SK-N-MC (cell line): Measurements from ENCODE around the gene ZDHHC14.

Experiments
- EZH2 ChIP-seq: fragments of 200-600 bp; sonication (generic); IDR thresholded peaks from one replicate; pipeline ENCODE4 v1.6.1; 2017; ENCODE audit warnings: antibody characterized with exemption
- POLR2AphosphoS5 ChIP-seq: IDR thresholded peaks from 2 replicates; pipeline ENCODE4 v1.6.1; 2012; ENCODE audit warnings: mild to moderate bottlenecking, low read depth, low read length, borderline replicate concordance

DNA sequence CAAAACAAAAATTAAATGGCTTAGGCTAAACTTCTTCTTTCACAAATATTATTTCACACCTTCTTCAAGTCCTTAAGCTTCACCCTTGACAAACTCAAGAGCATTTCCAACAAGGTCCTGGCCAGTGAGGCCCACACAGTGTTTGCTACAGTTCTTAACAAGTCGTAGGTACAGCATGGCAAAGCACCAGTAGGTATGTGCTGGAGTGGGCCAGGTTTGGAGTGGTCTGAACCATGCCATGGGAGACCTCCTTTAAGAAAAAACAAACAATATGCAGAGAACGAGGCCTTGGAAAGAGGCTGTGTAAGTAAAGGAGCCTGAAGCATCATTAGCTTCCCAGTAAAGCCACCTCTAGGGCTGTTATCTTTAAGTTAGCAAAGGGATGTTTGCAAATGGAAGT lies 287.7 kb downstream of the ZDHHC14 start:
- TF ChIP-seq EZH2 (no peak), POLR2AphosphoS5 (no peak)
